OCI-LY7 (cell line): ENCODE data around the gene FANCL.

Experiments
- EZH2phosphoT487 ChIP-seq: fragments of 200-600 bp; sonication (generic); IDR thresholded peaks from 2 replicates; pipeline ENCODE4 v1.6.1; 2018; ENCODE audit warnings: low read depth, borderline replicate concordance, mild to moderate bottlenecking, mixed run types, antibody characterized with exemption, low read length, moderate library complexity, mixed read lengths
- TF ChIP-seq, protein P1 (sequence below): fragments of 200-600 bp; sonication (generic); conservative IDR thresholded peaks from 2 replicates; pipeline ENCODE4 v1.5.1; 2014; ENCODE audit warnings: mild to moderate bottlenecking, antibody characterized with exemption, low read length, moderate library complexity, mixed read lengths

DNA sequence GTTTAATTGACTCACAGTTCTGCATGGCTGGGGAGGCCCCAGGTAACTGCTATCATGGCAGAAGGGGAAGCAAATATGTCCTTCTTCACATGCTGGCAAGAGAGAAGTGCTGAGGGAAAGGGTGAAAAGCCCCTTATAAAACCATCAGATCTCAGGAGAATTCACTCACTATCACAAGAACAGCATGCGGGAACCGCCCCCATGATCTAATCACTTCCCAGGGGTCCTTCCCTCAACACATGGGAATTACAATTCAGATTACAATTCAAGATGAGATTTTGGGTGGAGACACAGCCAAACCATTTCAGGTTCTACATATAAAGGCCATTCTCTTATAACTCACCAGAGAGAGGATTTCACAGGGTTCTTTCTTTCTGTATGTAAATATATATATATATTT, 131.6 kb downstream of the FANCL start:
- TF ChIP-seq, protein P1, sequence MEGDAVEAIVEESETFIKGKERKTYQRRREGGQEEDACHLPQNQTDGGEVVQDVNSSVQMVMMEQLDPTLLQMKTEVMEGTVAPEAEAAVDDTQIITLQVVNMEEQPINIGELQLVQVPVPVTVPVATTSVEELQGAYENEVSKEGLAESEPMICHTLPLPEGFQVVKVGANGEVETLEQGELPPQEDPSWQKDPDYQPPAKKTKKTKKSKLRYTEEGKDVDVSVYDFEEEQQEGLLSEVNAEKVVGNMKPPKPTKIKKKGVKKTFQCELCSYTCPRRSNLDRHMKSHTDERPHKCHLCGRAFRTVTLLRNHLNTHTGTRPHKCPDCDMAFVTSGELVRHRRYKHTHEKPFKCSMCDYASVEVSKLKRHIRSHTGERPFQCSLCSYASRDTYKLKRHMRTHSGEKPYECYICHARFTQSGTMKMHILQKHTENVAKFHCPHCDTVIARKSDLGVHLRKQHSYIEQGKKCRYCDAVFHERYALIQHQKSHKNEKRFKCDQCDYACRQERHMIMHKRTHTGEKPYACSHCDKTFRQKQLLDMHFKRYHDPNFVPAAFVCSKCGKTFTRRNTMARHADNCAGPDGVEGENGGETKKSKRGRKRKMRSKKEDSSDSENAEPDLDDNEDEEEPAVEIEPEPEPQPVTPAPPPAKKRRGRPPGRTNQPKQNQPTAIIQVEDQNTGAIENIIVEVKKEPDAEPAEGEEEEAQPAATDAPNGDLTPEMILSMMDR, result no peak
- no peak for TF ChIP-seq EZH2phosphoT487
